ENCODE measurements around the gene TUBGCP4. TPM values are rescaled to one million over a fixed set of nuclear protein-coding genes. Genes with fewer than 3 reads are reported as not detected.
"Not testable (repeated sequence)": the region's sequence is repeated elsewhere in the genome, so short reads cannot be mapped to it uniquely, and the experiment has no call there.

The TUBGCP4 gene
- total and polyA plus RNA-seq, 12 donors: 5.0 to 14.9 (median 11.9) TPM

GRCh38 chr15:43383070-43383469 is 12.2 kb downstream of the TUBGCP4 start:
- 76 to 91% methylated on average over 2 of the region's 2 CpGs for WGBS, 2 donors
- intact Hi-C loops (cut with DNase I): no loop called here
- ATAC-seq (no peak), DNase-seq (no peak)
- no peaks in the 10 kb centered on the region for H3K9me3 ChIP-seq
- H3K36me3 ChIP-seq: peaks cover 0 to 100% (median 43%) of the 10 kb centered on the region in 9 donors
- H3K4me3 ChIP-seq: no peak overlapping the region
- TF ChIP-seq, protein P1, sequence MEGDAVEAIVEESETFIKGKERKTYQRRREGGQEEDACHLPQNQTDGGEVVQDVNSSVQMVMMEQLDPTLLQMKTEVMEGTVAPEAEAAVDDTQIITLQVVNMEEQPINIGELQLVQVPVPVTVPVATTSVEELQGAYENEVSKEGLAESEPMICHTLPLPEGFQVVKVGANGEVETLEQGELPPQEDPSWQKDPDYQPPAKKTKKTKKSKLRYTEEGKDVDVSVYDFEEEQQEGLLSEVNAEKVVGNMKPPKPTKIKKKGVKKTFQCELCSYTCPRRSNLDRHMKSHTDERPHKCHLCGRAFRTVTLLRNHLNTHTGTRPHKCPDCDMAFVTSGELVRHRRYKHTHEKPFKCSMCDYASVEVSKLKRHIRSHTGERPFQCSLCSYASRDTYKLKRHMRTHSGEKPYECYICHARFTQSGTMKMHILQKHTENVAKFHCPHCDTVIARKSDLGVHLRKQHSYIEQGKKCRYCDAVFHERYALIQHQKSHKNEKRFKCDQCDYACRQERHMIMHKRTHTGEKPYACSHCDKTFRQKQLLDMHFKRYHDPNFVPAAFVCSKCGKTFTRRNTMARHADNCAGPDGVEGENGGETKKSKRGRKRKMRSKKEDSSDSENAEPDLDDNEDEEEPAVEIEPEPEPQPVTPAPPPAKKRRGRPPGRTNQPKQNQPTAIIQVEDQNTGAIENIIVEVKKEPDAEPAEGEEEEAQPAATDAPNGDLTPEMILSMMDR (IDR thresholded peaks at IDR 0.05): no peak
- no peaks in the 10 kb centered on the region for H3K4me1 ChIP-seq
- H3K27ac ChIP-seq: no peak overlapping the region
- H3K27me3 ChIP-seq: no peaks in the 10 kb centered on the region

DNA sequence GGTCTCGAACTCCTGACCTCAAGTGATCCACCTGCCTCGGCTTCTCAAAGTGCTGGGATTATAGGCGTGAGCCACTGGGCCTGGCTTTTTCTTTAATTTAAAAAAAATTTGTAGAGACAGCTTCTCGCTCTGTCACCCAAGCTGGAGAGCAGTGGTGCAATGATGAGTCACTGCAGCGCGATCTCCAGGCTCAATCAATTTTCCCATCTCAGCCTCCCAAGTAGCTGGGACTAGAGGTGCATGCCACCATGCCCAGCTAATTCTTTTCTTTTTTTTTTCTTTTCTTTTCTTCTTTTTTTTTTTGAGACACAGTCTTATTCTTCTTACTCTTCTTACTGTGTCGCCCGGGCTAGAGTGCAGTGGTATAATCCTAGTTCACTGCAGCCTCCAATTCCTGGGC is 19.8 kb downstream of the TUBGCP4 start:
- Histone ChIP-seq H3K9me3 (no peaks in the 10 kb centered on the region), H3K27ac (no peak overlapping the region), H3K4me3 (no peak overlapping the region), H3K36me3 (peaks cover 0 to 77% (median 33%) of the 10 kb centered on the region in 9 donors), H3K27me3 (no peaks in the 10 kb centered on the region), H3K4me1 (no peaks in the 10 kb centered on the region)
- no peak for DNase-seq
- ATAC-seq: no peak
- intact Hi-C loops (cut with DNase I): no loop called here
- TF ChIP-seq, protein P1 (IDR thresholded peaks at IDR 0.05): no peak
- 97 to 98% methylated on average over 8 of the region's 8 CpGs for WGBS, 2 donors

- H3K36me3 ChIP-seq: peaks cover 0 to 78% (median 35%) of the 10 kb centered on the region in 9 donors
Observed at GRCh38 chr15:43393592-43393991, 22.7 kb downstream of the TUBGCP4 start.

DNA sequence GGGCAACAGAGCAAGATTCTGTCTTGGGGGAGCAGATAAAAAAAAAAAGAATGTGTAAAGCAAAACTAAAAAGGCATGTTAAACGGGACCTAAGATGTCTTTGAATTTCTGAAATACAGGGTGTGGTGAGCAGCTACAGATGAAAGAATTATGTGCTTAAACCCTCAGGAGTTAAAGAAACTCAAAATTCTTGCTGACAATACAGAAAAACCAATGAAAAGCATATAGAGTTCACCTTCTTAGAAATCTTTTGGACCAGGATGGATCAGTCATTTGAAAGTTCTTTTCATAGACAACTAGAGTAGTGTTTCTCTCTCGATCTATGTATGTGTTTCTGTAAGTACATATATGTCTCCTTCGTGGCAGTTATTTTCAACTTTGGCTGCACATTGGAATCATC is 31.4 kb downstream of the TUBGCP4 start:
- 88 to 90% methylated on average over 3 of the region's 3 CpGs for WGBS, 2 donors
- DNase-seq (no peak), ATAC-seq (no peak)
- Histone ChIP-seq H3K4me1 (peaks cover 0 to 9% (median 0%) of the 10 kb centered on the region in 9 donors), H3K4me3 (no peak overlapping the region), H3K27me3 (no peaks in the 10 kb centered on the region), H3K36me3 (peaks cover 0 to 100% (median 72%) of the 10 kb centered on the region in 9 donors), H3K27ac (no peak overlapping the region), H3K9me3 (no peaks in the 10 kb centered on the region)
- TF ChIP-seq, protein P1 (IDR thresholded peaks at IDR 0.05): no peak
- intact Hi-C loops (cut with DNase I): no loop called here

More at GRCh38 chr15:43393592-43393991, 22.7 kb downstream of the TUBGCP4 start:
- H3K4me1 ChIP-seq; H3K9me3 ChIP-seq; H3K27ac ChIP-seq; intact Hi-C loops (cut with DNase I); DNase-seq; ATAC-seq; H3K4me3 ChIP-seq; H3K27me3 ChIP-seq: not testable (repeated sequence)
- 96 to 99% methylated on average over 6 of the region's 6 CpGs for WGBS, 2 donors

GRCh38 chr15:43403616-43404015 is 32.7 kb downstream of the TUBGCP4 start:
- Histone ChIP-seq H3K4me3 (no peak overlapping the region), H3K4me1 (peaks cover 0 to 9% (median 0%) of the 10 kb centered on the region in 9 donors), H3K27me3 (no peaks in the 10 kb centered on the region), H3K9me3 (no peaks in the 10 kb centered on the region), H3K27ac (no peak overlapping the region), H3K36me3 (peaks cover 0 to 100% (median 79%) of the 10 kb centered on the region in 9 donors)
- DNase-seq (no peak), ATAC-seq (no peak)
- WGBS, 2 donors: 84 to 87% methylated on average over 8 of the region's 8 CpGs
- TF ChIP-seq, protein P1 (IDR thresholded peaks at IDR 0.05): no peak
- intact Hi-C loops (cut with DNase I): no loop called here

All from heart right ventricle (tissue), 16 donors.